ENCODE data around the gene GZMM.

The GZMM gene

GRCh38 chr19:535017-535835 lies 8.6 kb upstream of the GZMM start:
- DNase-seq: no peak

DNA sequence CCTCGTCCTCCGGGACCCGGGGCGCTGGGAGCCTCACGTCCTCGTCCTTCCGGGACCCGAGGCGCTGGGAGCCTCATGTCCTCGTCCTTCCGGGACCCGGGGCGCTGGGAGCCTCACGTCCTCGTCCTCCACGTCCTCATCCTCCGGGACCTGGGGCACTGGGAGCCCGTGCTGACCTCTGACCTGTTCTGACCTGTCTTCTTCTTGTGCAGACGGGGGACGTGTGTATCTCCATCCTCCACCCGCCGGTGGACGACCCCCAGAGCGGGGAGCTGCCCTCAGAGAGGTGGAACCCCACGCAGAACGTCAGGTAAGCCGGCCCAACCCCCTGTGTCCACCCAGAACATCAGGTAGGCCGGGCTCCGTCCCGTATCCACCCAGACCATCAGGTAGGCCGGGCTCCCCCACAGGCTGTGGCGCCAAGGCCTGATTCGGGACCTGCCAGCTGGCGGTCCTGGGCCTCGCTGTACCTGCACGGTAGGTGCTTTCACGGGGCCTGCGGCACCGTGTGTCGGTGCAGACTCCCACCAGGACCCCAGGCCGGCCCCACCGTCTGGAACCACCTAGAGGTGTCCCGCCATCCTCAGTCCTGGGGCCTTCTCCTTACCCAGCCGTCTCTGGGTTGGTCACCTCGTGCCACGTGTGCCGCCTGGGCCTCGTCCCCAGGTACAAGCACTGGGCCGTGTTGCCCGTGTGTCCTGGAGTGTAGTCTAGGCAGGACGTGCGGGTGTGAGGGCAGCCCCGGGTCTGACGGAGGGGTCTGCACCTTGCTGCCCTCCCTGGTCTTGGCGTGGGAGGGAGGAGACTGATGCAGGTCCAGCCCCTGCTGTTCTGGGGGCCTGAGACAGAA lies 7.6 kb upstream of the GZMM start:
- no peak for DNase-seq

GRCh38 chr19:536881-537404 lies 6.9 kb upstream of the GZMM start:
- DNase-seq: no peak

DNA sequence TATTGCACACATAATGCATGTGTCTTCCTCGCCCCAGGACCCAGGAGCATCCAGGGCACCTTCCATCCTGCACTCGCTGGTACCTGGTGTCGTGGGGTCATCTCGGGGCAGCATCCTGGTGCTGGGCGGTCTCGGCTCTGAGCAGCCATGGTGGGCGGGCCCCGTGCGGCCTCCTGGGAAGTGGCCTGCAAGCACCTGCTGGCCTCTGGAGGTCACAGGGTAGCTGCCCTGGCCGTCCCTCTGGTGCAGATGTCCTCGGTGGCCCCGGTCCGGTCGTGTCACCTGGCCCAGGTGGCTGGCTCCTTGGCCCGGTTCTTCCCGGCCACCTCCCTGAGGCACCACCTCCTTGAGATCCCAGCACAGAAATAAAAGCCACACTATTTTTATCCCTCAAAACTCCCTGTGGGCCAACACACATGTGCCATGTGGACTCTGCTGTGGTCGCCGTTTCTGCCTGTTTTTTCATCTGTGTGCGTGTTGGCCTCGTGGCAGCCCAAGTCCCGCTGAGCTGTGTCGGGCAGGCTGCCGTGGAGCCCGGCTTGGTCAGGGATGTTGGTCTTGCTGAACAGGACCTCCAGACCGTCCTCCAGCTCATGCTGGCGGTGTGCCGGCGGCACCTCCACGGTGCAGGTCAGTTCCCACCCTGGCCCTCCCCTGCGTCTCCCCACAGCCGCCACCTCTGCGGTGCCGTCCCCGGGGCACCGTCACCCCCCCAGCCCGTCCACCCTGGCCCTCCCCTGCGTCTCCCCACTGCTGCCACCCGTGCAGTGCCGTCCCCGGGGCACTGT lies 5.0 kb upstream of the GZMM start:
- DNase-seq: no peak

GRCh38 chr19:539429-540030 lies 4.3 kb upstream of the GZMM start:
- no peak for DNase-seq

GRCh38 chr19:540867-541637 lies 2.8 kb upstream of the GZMM start:
- no peak for DNase-seq

DNA sequence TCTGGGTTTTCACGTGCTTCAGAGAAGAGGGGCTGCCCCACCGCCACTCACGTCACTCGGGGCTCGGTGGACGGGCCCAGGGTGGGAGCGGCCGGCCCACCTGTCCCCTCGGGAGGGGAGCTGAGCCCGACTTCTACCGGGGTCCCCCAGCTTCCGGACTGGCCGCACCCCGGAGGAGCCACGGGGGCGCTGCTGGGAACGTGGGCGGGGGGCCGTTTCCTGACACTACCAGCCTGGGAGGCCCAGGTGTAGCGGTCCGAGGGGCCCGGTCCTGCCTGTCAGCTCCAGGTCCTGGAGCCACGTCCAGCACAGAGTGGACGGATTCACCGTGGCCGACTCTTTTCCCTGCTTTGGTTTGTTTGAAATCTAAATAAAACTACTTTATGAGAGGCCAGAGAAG lies 2.2 kb upstream of the GZMM start:
- DNase-seq: no peak

- no peak for DNase-seq
These were observed 1.5 kb upstream of the GZMM start for GRCh38 chr19:542173-542866.

DNA sequence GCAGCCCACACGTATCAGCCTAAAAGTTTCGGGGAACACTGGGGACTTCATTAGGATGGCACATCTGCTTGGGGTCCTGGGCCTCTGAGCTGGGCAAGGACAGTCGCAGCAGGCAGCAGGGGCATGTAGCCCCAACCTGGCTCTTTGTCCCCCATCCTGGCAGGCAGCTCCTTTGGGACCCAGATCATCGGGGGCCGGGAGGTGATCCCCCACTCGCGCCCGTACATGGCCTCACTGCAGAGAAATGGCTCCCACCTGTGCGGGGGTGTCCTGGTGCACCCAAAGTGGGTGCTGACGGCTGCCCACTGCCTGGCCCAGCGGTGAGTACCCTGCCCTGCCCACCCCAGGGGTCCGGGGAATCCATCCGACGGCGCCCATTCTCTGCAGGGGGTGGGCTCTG lies 3.3 kb downstream of the GZMM start:
- DNase-seq: no peak

DNA sequence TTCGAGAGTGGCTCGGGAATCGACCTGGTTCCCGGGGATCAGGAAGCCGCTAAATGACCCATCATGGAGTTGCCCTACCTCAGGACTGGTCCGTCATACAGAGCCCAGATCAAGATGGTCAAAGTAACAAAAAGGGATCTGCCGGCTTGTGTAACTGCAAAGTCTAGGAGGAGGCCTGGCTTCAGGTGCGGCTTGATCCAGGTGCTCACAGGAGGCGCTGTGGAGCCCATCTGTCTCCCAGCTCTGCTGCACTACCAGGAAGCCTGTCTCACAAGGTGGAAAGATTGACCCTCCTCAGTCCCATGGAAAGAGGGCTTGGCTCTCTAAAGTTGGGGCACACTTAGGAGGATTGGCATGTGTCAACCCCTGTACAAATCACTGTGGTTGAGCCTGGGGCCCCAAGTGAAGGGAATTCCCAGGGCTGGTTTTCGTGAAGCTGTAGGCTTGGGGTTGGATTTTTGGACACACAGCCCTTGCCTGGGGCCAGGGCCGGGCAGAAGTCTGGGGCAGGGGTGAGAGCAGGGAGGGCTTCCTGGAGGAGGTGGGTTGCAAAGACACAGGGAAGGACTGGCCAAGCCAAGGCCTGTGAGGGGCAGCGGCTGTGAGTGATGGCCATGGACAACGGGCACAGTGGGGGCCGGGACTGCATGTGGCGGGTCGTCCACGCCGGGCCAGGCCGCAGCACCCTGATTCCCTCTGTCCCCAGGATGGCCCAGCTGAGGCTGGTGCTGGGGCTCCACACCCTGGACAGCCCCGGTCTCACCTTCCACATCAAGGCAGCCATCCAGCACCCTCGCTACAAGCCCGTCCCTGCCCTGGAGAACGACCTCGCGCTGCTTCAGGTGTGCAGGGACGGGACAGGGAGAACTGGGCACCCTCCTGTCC lies 4.2 kb downstream of the GZMM start:
- no peak for DNase-seq

DNA sequence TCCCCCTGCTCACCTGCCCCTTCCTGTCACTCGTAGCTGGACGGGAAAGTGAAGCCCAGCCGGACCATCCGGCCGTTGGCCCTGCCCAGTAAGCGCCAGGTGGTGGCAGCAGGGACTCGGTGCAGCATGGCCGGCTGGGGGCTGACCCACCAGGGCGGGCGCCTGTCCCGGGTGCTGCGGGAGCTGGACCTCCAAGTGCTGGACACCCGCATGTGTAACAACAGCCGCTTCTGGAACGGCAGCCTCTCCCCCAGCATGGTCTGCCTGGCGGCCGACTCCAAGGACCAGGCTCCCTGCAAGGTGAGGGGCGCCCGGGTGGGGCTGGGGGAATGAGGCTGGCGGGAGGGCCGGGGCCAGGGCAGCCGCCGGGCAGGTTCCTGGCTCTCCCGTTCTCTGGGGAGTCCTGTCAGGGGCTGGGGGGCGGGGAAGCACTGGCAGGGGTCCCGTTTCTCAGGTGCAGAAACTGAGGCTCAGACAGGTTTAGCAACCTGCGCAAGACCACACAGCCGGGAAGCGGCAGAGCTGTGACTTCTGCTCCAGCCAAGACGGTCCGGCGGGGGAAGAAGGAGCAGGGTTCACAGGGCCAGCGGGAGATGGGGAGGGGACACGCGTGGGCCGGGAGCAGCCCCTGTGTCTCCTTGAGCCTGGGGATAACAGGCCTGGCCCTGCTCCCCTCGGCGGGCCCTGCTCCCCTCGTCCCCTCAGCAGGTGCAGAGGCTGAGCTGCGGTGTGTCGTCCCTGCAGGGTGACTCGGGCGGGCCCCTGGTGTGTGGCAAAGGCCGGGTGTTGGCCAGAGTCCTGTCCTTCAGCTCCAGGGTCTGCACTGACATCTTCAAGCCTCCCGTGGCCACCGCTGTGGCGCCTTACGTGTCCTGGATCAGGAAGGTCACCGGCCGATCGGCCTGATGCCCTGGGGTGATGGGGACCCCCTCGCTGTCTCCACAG lies 5.3 kb downstream of the GZMM start:
- DNase-seq: no peak

DNA sequence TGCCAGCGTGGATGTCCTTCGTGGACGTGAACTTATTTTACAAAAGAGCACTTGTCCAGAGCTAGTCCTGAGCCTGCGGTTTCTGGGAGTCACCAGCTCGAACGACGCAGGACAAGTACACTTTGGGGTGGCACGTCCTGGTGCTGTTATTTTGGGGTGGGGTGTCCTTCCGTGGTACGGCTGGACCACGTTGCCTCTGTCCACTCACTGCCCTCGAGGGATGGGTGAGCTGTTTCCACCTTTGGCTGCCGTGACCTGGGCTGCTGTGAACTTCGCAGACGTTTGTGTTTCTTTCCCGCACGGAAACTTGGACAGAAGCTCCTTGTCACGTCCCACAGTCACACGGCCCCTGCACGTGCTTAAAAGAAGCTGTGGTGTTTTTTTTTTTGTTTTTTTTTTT lies 11.0 kb downstream of the GZMM start:
- DNase-seq: no peak

- no peak for DNase-seq
These were observed 11.6 kb downstream of the GZMM start for GRCh38 chr19:555474-555808.

GRCh38 chr19:556611-557382 lies 12.9 kb downstream of the GZMM start:
- no peak for DNase-seq

- DNase-seq: no peak
These were observed 15.1 kb downstream of the GZMM start for GRCh38 chr19:558770-559439.

DNA sequence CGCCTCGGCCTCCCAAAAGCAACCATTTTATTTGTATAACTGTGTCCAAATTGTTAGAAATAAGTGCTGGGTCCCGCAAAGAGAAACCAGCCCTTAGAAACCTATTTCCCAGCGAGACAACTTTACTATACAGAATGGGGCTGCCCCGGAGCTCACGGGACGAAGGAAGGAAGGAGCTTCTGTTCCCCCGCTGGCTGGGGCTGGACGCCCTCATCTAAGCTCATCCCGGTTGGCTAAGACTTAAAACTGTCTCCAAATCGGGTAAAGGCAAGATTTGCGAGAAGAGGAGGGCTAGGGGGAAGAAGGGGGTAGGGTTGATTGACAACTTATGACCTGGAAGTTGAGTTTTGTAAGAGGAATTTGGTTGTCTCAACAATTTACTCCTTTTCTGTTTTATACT lies 16.3 kb downstream of the GZMM start:
- DNase-seq: no peak

DNA sequence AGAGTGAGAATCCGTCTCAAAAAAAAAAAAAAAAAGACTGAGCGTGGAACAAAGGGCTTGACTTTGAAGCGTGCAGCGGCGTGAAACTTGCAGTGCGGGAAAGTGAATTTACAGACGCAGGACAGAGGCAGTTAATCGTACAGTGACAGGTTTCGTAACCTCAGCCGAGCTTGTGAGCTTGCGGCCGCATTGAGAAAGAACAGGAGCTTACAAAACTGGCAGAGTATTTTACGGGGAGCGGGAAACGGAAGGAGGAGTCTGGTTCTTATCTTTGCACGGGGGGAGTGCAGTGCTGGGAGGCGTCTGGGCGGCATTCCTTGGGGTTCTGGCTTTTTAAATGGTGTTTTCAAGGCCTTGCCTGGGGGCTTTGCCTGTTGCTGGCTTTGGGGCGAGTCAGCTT lies 22.6 kb downstream of the GZMM start:
- no peak for DNase-seq

- DNase-seq: no peak
These were observed 23.0 kb downstream of the GZMM start for GRCh38 chr19:566844-567243.
